Neural crest cell (in vitro differentiated cells): ENCODE results near the gene SPAG16. TPM values are rescaled to one million over a fixed set of nuclear protein-coding genes. Genes with fewer than 3 reads are reported as not detected.

Experiments
- DNase-seq: peaks from one replicate; pipeline ENCODE4 v3.0.0; 2021; ENCODE audit warnings: low read depth, mixed read lengths, low spot score
- H3K27ac Mint-ChIP-seq: one replicate; pipeline ENCODE4 v1.8.0; 2021; ENCODE audit warnings: mild to moderate bottlenecking, mixed read lengths; ENCODE audit not compliant: unreplicated experiment
- H3K27me3 Mint-ChIP-seq: 2 replicates; pipeline ENCODE4 v1.8.0; 2021; ENCODE audit warnings: low read depth, mild to moderate bottlenecking, mixed read lengths
- H3K36me3 Mint-ChIP-seq: 2 replicates; pipeline ENCODE4 v1.8.0; 2021; ENCODE audit warnings: low read depth, mild to moderate bottlenecking, mixed read lengths
- H3K4me1 Mint-ChIP-seq: 2 replicates; pipeline ENCODE4 v1.8.0; 2021; ENCODE audit warnings: mixed read lengths
- H3K4me3 Mint-ChIP-seq: one replicate; pipeline ENCODE4 v1.8.0; 2021; ENCODE audit warnings: mild to moderate bottlenecking, mixed read lengths
- H3K9me3 Mint-ChIP-seq: 2 replicates; pipeline ENCODE4 v1.8.0; 2021; ENCODE audit warnings: mixed read lengths
- total RNA-seq: library from RNA; stranded (reverse); gene quantifications from 2 replicates; pipeline ENCODE4 v1.2.1, GENCODE V29; 2021
- TF ChIP-seq, protein P1 (sequence below): fragments of 200-600 bp; sonication (generic); conservative IDR thresholded peaks from 2 replicates; pipeline ENCODE4 v1.5.0; 2021; ENCODE audit warnings: antibody characterized with exemption, mild to moderate bottlenecking

SPAG16 gene
- total RNA-seq, 1 donor from 2014 or later = 29.0 TPM

DNA sequence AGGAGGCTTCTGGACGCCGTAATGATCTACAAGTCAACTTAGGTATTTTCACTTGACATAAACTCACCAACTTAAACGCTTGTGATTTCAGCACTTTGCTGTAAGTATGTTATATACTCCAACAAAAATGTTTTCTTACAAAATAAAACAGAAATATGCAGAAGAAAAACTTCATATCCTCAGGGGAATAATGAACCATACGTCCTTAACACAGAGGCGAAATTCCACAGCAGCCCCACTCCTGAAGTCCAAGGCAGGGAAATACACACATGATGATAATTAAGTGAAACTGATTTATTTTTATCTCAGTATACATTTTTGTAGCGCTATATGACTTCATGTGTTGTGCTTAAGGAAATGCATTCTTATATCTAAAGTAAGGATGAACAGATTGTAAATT is 791.2 kb downstream of the SPAG16 start:
- no peaks in the 10 kb centered on the region for H3K27me3 Mint-ChIP-seq
- no peak for DNase-seq
- H3K4me1 Mint-ChIP-seq = no peaks in the 10 kb centered on the region
- no peak overlapping the region for H3K4me3 Mint-ChIP-seq
- TF ChIP-seq, protein P1, sequence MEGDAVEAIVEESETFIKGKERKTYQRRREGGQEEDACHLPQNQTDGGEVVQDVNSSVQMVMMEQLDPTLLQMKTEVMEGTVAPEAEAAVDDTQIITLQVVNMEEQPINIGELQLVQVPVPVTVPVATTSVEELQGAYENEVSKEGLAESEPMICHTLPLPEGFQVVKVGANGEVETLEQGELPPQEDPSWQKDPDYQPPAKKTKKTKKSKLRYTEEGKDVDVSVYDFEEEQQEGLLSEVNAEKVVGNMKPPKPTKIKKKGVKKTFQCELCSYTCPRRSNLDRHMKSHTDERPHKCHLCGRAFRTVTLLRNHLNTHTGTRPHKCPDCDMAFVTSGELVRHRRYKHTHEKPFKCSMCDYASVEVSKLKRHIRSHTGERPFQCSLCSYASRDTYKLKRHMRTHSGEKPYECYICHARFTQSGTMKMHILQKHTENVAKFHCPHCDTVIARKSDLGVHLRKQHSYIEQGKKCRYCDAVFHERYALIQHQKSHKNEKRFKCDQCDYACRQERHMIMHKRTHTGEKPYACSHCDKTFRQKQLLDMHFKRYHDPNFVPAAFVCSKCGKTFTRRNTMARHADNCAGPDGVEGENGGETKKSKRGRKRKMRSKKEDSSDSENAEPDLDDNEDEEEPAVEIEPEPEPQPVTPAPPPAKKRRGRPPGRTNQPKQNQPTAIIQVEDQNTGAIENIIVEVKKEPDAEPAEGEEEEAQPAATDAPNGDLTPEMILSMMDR = no peak
- H3K9me3 Mint-ChIP-seq = no peaks in the 10 kb centered on the region
- no peaks in the 10 kb centered on the region for H3K36me3 Mint-ChIP-seq
- no peak overlapping the region for H3K27ac Mint-ChIP-seq

DNA sequence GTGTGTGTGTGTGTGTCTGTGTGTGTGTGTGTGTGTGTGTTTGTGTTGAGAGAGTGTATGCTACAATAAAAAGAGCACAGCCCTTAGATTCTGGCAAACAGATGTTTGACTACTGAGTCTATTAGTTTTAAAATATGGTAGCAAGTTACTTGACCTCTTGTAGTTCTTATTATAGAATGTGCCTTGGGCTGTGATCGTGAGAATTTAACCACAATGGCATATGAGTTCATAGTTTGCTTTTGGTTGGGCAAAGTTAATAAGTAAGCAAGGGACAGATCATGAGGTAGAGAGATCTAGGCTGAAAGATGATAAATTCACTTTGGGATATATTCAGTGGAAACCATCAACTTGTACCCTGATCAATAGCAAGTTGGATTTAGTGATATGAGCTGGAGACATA is 792.3 kb downstream of the SPAG16 start:
- TF ChIP-seq, protein P1 = no peak
- H3K36me3 Mint-ChIP-seq = no peaks in the 10 kb centered on the region
- H3K4me3 Mint-ChIP-seq = no peak overlapping the region
- H3K9me3 Mint-ChIP-seq = no peaks in the 10 kb centered on the region
- no peak overlapping the region for H3K27ac Mint-ChIP-seq
- no peaks in the 10 kb centered on the region for H3K27me3 Mint-ChIP-seq
- no peak for DNase-seq
- H3K4me1 Mint-ChIP-seq = no peaks in the 10 kb centered on the region

DNA sequence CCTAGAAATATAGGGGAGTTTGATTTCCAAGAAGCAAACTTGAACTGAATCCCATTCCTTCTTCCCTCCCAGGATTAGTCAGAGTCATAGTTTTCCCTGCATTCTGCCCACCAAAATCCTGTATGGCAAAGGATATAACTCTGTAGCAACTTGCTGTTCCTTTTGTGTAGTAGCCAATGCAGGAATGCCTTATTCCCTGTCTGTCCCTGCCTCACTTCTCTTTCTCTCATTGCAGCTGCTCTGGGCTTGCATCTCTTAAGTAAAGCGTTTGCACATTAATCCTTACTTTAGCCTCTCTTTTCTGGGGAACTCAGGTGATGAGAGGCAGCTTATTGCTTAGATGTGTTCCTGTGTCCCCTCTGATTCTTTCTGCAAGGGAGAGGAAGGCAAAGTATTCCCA is 793.5 kb downstream of the SPAG16 start:
- TF ChIP-seq, protein P1 = no peak
- H3K9me3 Mint-ChIP-seq = no peaks in the 10 kb centered on the region
- no peaks in the 10 kb centered on the region for H3K4me1 Mint-ChIP-seq
- H3K36me3 Mint-ChIP-seq = no peaks in the 10 kb centered on the region
- DNase-seq = no peak
- H3K4me3 Mint-ChIP-seq = no peak overlapping the region
- no peak overlapping the region for H3K27ac Mint-ChIP-seq
- no peaks in the 10 kb centered on the region for H3K27me3 Mint-ChIP-seq

DNA sequence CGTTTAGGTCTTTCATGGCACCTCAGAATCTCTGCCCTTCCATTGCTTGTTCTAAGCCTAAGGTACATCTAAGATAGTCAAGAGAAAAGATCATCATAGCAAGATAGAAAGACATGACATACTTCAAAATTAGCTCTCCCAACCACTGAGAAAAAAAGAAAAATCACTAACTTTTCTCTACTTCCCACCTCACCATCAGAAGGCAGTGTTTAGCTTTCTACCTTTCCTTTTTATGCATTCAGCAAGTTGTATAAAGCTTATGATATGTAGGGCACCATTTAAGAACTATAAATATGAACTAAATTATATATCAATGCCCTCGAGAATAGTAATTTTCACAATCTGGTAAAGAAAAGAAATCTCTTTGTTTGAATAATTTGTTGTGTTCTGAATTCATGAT is 794.8 kb downstream of the SPAG16 start:
- Mint-ChIP-seq H3K4me3 (no peak overlapping the region), H3K9me3 (no peaks in the 10 kb centered on the region), H3K27me3 (no peaks in the 10 kb centered on the region), H3K4me1 (no peaks in the 10 kb centered on the region), H3K27ac (no peak overlapping the region), H3K36me3 (no peaks in the 10 kb centered on the region)
- TF ChIP-seq, protein P1 = no peak
- DNase-seq = no peak

DNA sequence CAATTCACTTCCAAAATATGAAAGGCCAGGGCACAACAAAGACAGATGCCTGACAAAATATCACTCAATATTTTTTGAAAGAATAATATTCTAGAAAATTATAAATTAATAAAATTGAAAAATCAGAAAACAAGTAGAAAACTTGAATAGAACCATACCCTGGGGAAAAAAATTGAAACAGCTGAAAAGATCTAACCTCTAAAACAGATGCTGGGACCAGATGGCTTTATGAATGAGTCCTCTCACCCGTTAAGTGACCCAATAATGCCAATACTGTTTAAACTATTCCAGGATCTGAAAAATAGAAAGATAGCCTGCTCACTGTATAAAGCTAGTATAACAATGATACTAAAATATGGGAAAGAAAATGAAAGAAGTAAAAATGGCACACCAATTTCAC is 804.3 kb downstream of the SPAG16 start:
- no peak overlapping the region for H3K4me3 Mint-ChIP-seq
- no peaks in the 10 kb centered on the region for H3K36me3 Mint-ChIP-seq
- TF ChIP-seq, protein P1 = no peak
- H3K27me3 Mint-ChIP-seq = no peaks in the 10 kb centered on the region
- no peaks in the 10 kb centered on the region for H3K9me3 Mint-ChIP-seq
- DNase-seq = no peak
- H3K27ac Mint-ChIP-seq = no peak overlapping the region
- H3K4me1 Mint-ChIP-seq = no peaks in the 10 kb centered on the region

DNA sequence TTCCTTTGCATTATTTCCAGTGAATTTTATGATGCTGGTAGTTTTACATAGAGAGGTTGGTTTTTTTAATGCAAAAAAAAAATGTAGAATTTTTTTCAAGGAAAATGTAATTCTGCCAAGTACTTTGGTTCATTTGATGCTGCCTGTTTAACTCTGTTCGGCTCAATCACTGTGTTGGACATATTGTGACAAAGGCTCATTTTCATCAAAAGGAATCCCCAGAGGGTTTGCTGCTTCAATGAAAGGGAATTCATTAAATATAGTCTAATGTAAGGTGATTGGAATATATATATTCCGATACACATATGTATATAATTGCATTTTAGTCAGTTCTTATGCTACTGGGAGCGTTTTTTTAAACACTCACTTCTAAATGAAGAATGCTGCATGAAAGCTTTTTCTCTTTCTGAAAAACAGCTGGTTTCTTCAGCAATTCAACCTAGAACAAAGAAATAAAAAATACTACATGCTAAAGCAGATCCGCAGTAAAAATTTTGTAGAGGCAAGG is 812.0 kb downstream of the SPAG16 start:
- TF ChIP-seq, protein P1 = no peak
- Mint-ChIP-seq H3K4me3 (no peak overlapping the region), H3K27me3 (no peaks in the 10 kb centered on the region), H3K4me1 (peaks cover 6% of the 10 kb centered on the region), H3K36me3 (no peaks in the 10 kb centered on the region), H3K9me3 (no peaks in the 10 kb centered on the region), H3K27ac (no peak overlapping the region)
- DNase-seq = no peak
